HepG2 (cell line): ENCODE results near the gene POLR2M. TPM values are rescaled to one million over a fixed set of nuclear protein-coding genes. Genes with fewer than 3 reads are reported as not detected.

ENCODE experiments used
- ATAC-seq: fragments of 200-7000 bp; cut with Tn5 transposase; 3 replicates; pipeline ENCODE4 v1.9.1; 2020; ENCODE audit warnings: mild to moderate bottlenecking, moderate library complexity
- BruUV-seq: library from RNA; stranded (reverse); fragments of 400-500 nt; replicated peaks from 2 replicates; lab custom pipeline; 2021; lab: Mats Ljungman, UMichigan
- CTCF ChIA-PET: fragments of 300-600 bp; formaldehyde crosslinking; extraction: SDS; loops from one replicate; lab custom pipeline; 2021; ENCODE audit warnings: low total read pairs, inconsistent platforms, low intra/inter-chr PET ratio; lab: Yijun Ruan, JAX
- POLR2A ChIA-PET: fragments of 350-600 bp; sonication (Branson Sonifier 250); formaldehyde crosslinking; loops from one replicate; lab custom pipeline; 2020; ENCODE audit warnings: antibody characterized with exemption, inconsistent platforms; lab: Yijun Ruan, JAX
- DNase-seq: peaks from one replicate; pipeline ENCODE4 v3.0.0-alpha.2; 2015; ENCODE audit warnings: low spot score
- FAIRE-seq: peaks from 3 replicates; lab custom pipeline; 2011; peaks lifted over from hg19 to GRCh38; lab: Jason Lieb, UNC
- H2AFZ ChIP-seq: one replicate; pipeline ENCODE4 v1.6.1; 2011; ENCODE audit warnings: low read length, inconsistent platforms
- H3K27ac ChIP-seq: fragments of 300-600 bp; 3 replicates; pipeline ENCODE4 v1.8.0; 2011; ENCODE audit warnings: mixed run types, mild to moderate bottlenecking, mixed read lengths, low read length, inconsistent platforms; ENCODE audit not compliant: insufficient read depth; ENCODE audit errors: extremely low read length
- H3K27me3 ChIP-seq, 2 experiments: fragments of 200-600 bp in 1 of 2; 2 replicates in 1 of 2; 3 replicates in 1 of 2; pipeline versions ENCODE4 v1.6.0 to v1.8.0; 2011; ENCODE audit warnings: low read length in 2 of 2, mild to moderate bottlenecking in 2 of 2, moderate library complexity in 2 of 2, inconsistent platforms in 1 of 2; ENCODE audit not compliant: insufficient read depth in 2 of 2, control insufficient read depth in 1 of 2
- H3K36me3 ChIP-seq, 2 experiments: fragments of 200-600 bp in 1 of 2; replicated peaks in 1 of 2; 2 replicates in 1 of 2; 3 replicates in 1 of 2; pipeline versions ENCODE4 v1.5.1 to v1.8.0; 2011; ENCODE audit warnings: low read length in 2 of 2, inconsistent platforms in 1 of 2; ENCODE audit not compliant: insufficient read depth in 2 of 2, control insufficient read depth in 1 of 2
- H3K4me1 ChIP-seq: 2 replicates; pipeline ENCODE4 v1.5.1; 2012; ENCODE audit warnings: low read length, inconsistent platforms; ENCODE audit not compliant: insufficient read depth
- H3K4me2 ChIP-seq: 2 replicates; pipeline ENCODE4 v1.6.0; 2011; ENCODE audit warnings: low read depth, low read length, inconsistent platforms
- H3K4me3 ChIP-seq, 3 experiments: fragments of 200-600 bp in 1 of 3; sonication (generic), shearing (Covaris generic) in 1 of 3; replicated peaks in 1 of 3; 2 replicates each; pipeline ENCODE4 v1.5.1; 2011 to 2016; ENCODE audit warnings: low read length in 3 of 3, inconsistent platforms in 2 of 3, low read depth in 2 of 3, mild to moderate bottlenecking in 2 of 3, control low read depth in 1 of 3, mixed read lengths in 1 of 3; ENCODE audit not compliant: insufficient read depth in 1 of 3
- H3K79me2 ChIP-seq: one replicate; pipeline ENCODE4 v1.6.1; 2011; ENCODE audit warnings: low read length, inconsistent platforms; ENCODE audit not compliant: insufficient read depth
- H3K9ac ChIP-seq: 2 replicates; pipeline ENCODE4 v1.6.0; 2011; ENCODE audit warnings: mild to moderate bottlenecking, low read depth, low read length, inconsistent platforms; ENCODE audit not compliant: insufficient read depth
- H3K9me3 ChIP-seq: 2 replicates; pipeline ENCODE4 v1.5.1; 2012; ENCODE audit warnings: mild to moderate bottlenecking, low read length
- H4K20me1 ChIP-seq: 2 replicates; pipeline ENCODE4 v1.6.0; 2011; ENCODE audit warnings: inconsistent platforms, mild to moderate bottlenecking, low read length, moderate library complexity; ENCODE audit not compliant: insufficient read depth
- CREB1 ChIP-seq, 2 experiments: fragments of 450-650 bp in 1 of 2; IDR thresholded peaks; 2 replicates each; pipeline ENCODE4 v1.6.1; 2016 to 2017; ENCODE audit warnings: control low read depth in 1 of 2, mild to moderate bottlenecking in 1 of 2, missing compliant biosample characterization in 1 of 2, missing genetic modification characterization in 1 of 2
- HNRNPK ChIP-seq: fragments of 200-400 bp; formaldehyde crosslinking; IDR thresholded peaks from 2 replicates; pipeline ENCODE4 v1.6.1; 2018; ENCODE audit warnings: low read length, low read depth, moderate library complexity, mild to moderate bottlenecking; ENCODE audit not compliant: poor library complexity, severe bottlenecking
- MTF2 ChIP-seq: sonication (generic); formaldehyde crosslinking; IDR thresholded peaks from 2 replicates; pipeline ENCODE4 v1.5.0; 2020; ENCODE audit warnings: missing genetic modification reagents, borderline replicate concordance
- SALL2 ChIP-seq: sonication (generic); formaldehyde crosslinking; IDR thresholded peaks from 2 replicates; pipeline ENCODE4 v1.8.1; 2023; ENCODE audit warnings: mild to moderate bottlenecking, missing genetic modification reagents, inconsistent platforms
- THAP11 ChIP-seq: IDR thresholded peaks from 2 replicates; pipeline ENCODE4 v1.6.1; 2016; ENCODE audit warnings: missing biosample characterization, missing genetic modification reagents
- TP53 ChIP-seq: sonication (generic); formaldehyde crosslinking; conservative IDR thresholded peaks from 2 replicates; pipeline ENCODE4 v1.4.0; 2020; ENCODE audit warnings: missing genetic modification reagents
- ZNF441 ChIP-seq: sonication (generic); formaldehyde crosslinking; IDR thresholded peaks from 2 replicates; pipeline ENCODE4 v1.7.0; 2021; ENCODE audit warnings: missing genetic modification reagents, borderline replicate concordance
- WGBS: methylation state at CpG from one replicate; pipeline ENCODE4 v1.1.6; 2017; ENCODE audit warnings: low lambda C conversion rate; 5-methylcytosine and 5-hydroxymethylcytosine counted together
- in situ Hi-C: cut with HindIII; loops from 2 replicates; pipeline ENCODE4 v1.10.0; 2017; ENCODE audit warnings: low pct_unique_long_range_greater_than_20kb; ENCODE audit not compliant: extremely low pct_ligation_motif_present
- intact Hi-C: fragments of 100-400 bp; cut with micrococcal nuclease; formaldehyde crosslinking; loops from one replicate; pipeline ENCODE4 v1.10.0; 2022; ENCODE audit not compliant: unreplicated experiment
- polyA plus RNA-seq, 8 experiments: library from polyadenylated mRNA; depleted of rRNA in 3 of 8; stranded (reverse) in 7 of 8; unstranded in 1 of 8; fragments of >200 nt; fragmentation: Illumina TruSeq in 4 of 8; extraction: Trizol in 4 of 8; gene quantifications; 2 replicates each; pipeline versions ENCODE4 v1.2.1 to v1.2.3, GENCODE V29; 2011 to 2016; ENCODE audit warnings: low read depth in 4 of 8, missing spikeins in 1 of 8, mixed read lengths in 1 of 8; ENCODE audit not compliant: insufficient read depth in 1 of 8
- total RNA-seq, 5 experiments: library from RNA; depleted of rRNA; stranded (reverse); fragments of >200 nt; fragmentation: Illumina TruSeq; extraction: Trizol; gene quantifications; 2 replicates each; pipeline ENCODE4 v1.2.3, GENCODE V29; 2016; ENCODE audit warnings: low read depth in 1 of 5
- TF ChIP-seq, protein P1 (sequence below): sonication (generic); formaldehyde crosslinking; IDR thresholded peaks from 2 replicates; pipeline ENCODE4 v1.5.0; 2020; ENCODE audit warnings: missing genetic modification reagents
- TF ChIP-seq, protein P2 (sequence below): sonication (generic); formaldehyde crosslinking; IDR thresholded peaks from 2 replicates; pipeline ENCODE4 v1.4.0; 2020; ENCODE audit warnings: mild to moderate bottlenecking, missing genetic modification reagents
- TF ChIP-seq, protein P3 (sequence below): sonication (generic); formaldehyde crosslinking; IDR thresholded peaks from 2 replicates; pipeline ENCODE4 v1.8.1; 2023; ENCODE audit warnings: missing genetic modification reagents, mild to moderate bottlenecking, borderline replicate concordance
- TF ChIP-seq, protein P4 (sequence below): sonication (generic); formaldehyde crosslinking; IDR thresholded peaks from 2 replicates; pipeline ENCODE4 v1.4.0; 2020; ENCODE audit warnings: missing genetic modification reagents, borderline replicate concordance

The POLR2M gene
- total and polyA plus RNA-seq, 2 of the 13 experiments (the other 11 are each of a cell fraction or from before 2014, with no cell fraction given): 25.9 to 48.5 TPM

DNA sequence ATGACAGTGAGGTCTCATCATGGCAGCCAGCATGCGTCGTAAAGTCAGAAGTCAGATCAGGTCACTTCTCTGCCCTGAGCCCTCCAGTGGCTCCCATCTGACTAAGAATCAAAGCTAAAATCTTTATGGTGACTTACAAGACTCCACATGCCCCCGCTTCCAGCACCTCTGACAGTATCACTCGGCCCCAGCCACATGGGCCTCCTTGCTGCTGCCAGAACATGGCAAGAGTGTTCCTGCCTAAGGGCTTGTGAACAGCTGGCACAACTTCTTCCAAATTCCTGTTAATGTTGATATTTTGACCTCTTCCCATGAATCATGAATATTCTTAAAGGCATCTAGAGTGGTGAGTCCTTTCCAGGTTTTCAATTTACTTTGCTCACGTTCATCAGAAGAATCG, 20.5 kb downstream of the POLR2M start:
- no peaks in the 10 kb centered on the region for H3K27me3 ChIP-seq
- FAIRE-seq (no peak), DNase-seq (no peak), ATAC-seq (no peak)
- no peaks in the 10 kb centered on the region for H3K79me2 ChIP-seq
- TF ChIP-seq THAP11 (CRISPR knock-in tag) (no peak), TP53 (no peak), HNRNPK (no peak), MTF2 (CRISPR knock-in tag) (no peak), SALL2 (CRISPR knock-in tag) (no peak), CREB1 (IDR thresholded peaks at IDR 0.05) (no peak), CREB1 (CRISPR knock-in tag; IDR thresholded peaks at IDR 0.05) (no peak), ZNF441 (CRISPR knock-in tag) (no peak)
- TF ChIP-seq, protein P1, sequence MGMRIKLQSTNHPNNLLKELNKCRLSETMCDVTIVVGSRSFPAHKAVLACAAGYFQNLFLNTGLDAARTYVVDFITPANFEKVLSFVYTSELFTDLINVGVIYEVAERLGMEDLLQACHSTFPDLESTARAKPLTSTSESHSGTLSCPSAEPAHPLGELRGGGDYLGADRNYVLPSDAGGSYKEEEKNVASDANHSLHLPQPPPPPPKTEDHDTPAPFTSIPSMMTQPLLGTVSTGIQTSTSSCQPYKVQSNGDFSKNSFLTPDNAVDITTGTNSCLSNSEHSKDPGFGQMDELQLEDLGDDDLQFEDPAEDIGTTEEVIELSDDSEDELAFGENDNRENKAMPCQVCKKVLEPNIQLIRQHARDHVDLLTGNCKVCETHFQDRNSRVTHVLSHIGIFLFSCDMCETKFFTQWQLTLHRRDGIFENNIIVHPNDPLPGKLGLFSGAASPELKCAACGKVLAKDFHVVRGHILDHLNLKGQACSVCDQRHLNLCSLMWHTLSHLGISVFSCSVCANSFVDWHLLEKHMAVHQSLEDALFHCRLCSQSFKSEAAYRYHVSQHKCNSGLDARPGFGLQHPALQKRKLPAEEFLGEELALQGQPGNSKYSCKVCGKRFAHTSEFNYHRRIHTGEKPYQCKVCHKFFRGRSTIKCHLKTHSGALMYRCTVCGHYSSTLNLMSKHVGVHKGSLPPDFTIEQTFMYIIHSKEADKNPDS (CRISPR knock-in tag): no peak
- TF ChIP-seq, protein P2, sequence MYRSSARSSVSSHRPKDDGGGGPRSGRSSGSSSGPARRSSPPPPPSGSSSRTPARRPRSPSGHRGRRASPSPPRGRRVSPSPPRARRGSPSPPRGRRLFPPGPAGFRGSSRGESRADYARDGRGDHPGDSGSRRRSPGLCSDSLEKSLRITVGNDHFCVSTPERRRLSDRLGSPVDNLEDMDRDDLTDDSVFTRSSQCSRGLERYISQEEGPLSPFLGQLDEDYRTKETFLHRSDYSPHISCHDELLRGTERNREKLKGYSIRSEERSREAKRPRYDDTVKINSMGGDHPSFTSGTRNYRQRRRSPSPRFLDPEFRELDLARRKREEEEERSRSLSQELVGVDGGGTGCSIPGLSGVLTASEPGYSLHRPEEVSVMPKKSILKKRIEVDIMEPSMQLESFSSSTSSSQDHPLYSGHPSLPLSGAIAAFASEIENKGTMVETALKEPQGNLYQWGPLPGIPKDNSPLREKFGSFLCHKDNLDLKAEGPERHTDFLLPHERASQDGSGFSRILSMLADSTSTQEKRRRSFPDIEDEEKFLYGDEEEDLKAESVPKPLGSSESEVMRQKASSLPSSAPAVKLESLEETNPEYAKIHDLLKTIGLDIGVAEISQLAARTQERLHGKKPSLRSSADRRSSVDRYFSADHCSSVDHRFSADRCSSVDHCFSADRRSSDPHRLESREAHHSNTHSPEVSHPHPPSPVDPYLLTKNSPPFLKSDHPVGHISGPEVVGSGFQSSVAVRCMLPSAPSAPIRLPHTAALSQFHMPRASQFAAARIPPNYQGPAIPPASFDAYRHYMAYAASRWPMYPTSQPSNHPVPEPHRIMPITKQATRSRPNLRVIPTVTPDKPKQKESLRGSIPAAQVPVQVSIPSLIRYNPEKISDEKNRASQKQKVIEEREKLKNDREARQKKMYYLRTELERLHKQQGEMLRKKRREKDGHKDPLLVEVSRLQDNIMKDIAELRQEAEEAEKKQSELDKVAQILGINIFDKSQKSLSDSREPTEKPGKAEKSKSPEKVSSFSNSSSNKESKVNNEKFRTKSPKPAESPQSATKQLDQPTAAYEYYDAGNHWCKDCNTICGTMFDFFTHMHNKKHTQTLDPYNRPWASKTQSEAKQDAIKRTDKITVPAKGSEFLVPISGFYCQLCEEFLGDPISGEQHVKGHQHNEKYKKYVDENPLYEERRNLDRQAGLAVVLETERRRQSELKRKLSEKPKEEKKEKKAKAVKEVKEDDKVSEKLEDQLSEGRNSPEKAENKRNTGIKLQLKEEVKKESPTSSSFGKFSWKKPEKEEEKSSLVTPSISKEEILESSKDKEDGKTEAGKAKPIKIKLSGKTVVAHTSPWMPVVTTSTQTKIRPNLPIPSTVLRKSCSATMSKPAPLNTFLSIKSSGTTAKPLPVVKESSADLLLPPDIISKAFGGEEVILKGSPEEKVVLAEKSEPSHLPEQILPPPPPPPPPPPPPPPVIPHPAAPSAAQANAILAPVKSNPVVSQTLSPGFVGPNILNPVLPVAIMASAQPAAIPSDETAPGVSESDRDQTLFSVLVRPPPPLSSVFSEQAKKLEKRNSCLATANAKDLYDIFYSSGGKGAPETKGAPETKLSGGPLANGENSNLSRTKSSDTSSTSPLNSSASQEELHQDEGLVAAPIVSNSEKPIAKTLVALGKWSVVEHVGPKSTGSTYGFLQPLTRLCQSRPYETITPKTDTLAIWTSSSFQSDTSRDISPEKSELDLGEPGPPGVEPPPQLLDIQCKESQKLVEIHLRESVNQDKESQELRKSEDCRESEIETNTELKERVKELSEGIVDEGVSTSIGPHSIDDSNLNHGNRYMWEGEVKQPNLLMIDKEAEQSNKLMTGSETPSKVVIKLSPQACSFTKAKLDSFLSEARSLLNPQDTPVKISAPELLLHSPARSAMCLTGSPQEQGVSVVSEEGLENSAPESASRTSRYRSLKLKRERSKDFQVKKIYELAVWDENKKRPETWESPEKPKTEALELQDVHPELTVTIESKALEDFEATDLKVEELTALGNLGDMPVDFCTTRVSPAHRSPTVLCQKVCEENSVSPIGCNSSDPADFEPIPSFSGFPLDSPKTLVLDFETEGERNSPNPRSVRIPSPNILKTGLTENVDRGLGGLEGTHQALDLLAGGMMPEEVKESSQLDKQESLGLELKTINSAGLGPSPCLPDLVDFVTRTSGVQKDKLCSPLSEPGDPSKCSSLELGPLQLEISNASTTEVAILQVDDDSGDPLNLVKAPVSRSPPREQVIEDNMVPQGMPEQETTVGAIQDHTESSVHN (CRISPR knock-in tag): no peak
- TF ChIP-seq, protein P3, sequence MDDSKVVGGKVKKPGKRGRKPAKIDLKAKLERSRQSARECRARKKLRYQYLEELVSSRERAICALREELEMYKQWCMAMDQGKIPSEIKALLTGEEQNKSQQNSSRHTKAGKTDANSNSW (CRISPR knock-in tag): no peak
- TF ChIP-seq, protein P4, sequence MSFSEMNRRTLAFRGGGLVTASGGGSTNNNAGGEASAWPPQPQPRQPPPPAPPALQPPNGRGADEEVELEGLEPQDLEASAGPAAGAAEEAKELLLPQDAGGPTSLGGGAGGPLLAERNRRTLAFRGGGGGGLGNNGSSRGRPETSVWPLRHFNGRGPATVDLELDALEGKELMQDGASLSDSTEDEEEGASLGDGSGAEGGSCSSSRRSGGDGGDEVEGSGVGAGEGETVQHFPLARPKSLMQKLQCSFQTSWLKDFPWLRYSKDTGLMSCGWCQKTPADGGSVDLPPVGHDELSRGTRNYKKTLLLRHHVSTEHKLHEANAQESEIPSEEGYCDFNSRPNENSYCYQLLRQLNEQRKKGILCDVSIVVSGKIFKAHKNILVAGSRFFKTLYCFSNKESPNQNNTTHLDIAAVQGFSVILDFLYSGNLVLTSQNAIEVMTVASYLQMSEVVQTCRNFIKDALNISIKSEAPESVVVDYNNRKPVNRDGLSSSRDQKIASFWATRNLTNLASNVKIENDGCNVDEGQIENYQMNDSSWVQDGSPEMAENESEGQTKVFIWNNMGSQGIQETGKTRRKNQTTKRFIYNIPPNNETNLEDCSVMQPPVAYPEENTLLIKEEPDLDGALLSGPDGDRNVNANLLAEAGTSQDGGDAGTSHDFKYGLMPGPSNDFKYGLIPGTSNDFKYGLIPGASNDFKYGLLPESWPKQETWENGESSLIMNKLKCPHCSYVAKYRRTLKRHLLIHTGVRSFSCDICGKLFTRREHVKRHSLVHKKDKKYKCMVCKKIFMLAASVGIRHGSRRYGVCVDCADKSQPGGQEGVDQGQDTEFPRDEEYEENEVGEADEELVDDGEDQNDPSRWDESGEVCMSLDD (CRISPR knock-in tag): no peak
- H3K9ac ChIP-seq: no peak overlapping the region
- no peak overlapping the region for H3K4me3 ChIP-seq
- no peaks in the 10 kb centered on the region for H3K4me1 ChIP-seq
- CTCF ChIA-PET: no interaction called here
- 82% methylated on average over 6 of the region's 6 CpGs for WGBS
- in situ Hi-C loops (no loop called here), intact Hi-C loops (no loop called here)
- POLR2A ChIA-PET: no interaction called here
- H4K20me1 ChIP-seq: no peaks in the 10 kb centered on the region
- no peaks in the 10 kb centered on the region for H3K36me3 ChIP-seq
- H3K4me2 ChIP-seq: no peak overlapping the region
- no TSS peak for BruUV-seq
- no peak overlapping the region for H3K27ac ChIP-seq
- no peaks in the 10 kb centered on the region for H3K9me3 ChIP-seq
- H2AFZ ChIP-seq: no peak overlapping the region
